H9 (cell line): Measurements from ENCODE around the gene KRT8. TPM values are rescaled to one million over a fixed set of nuclear protein-coding genes. Genes with fewer than 3 reads are reported as not detected.

Experiments used
- DNase-seq: peaks from one replicate; pipeline ENCODE4 v3.0.0-alpha.2; 2017
- H2AFZ ChIP-seq: one replicate; pipeline ENCODE4 v1.6.1; 2013; ENCODE audit warnings: mild to moderate bottlenecking, low read length, control low read depth, moderate library complexity
- H2AK5ac ChIP-seq: 2 replicates; pipeline ENCODE4 v1.6.1; 2013; ENCODE audit warnings: low read length, control low read depth, mixed read lengths; ENCODE audit not compliant: insufficient read length
- H2BK120ac ChIP-seq: one replicate; pipeline ENCODE4 v1.6.1; 2013; ENCODE audit warnings: low read depth, mild to moderate bottlenecking, low read length, control low read depth, inconsistent platforms; ENCODE audit not compliant: poor library complexity, severe bottlenecking
- H2BK12ac ChIP-seq: 2 replicates; pipeline ENCODE4 v1.6.1; 2013; ENCODE audit warnings: low read length, control low read depth, mixed read lengths, low read depth; ENCODE audit not compliant: insufficient read length
- H2BK15ac ChIP-seq: 2 replicates; pipeline ENCODE4 v1.6.1; 2013; ENCODE audit warnings: low read depth, low read length, control low read depth
- H2BK20ac ChIP-seq: one replicate; pipeline ENCODE4 v1.6.1; 2013; ENCODE audit warnings: low read depth, mild to moderate bottlenecking, low read length, control low read depth, inconsistent platforms; ENCODE audit not compliant: poor library complexity, severe bottlenecking
- H2BK5ac ChIP-seq: 2 replicates; pipeline ENCODE4 v1.6.1; 2013; ENCODE audit warnings: low read length, control low read depth, mixed read lengths; ENCODE audit not compliant: insufficient read length
- H3K14ac ChIP-seq: 2 replicates; pipeline ENCODE4 v1.6.1; 2013; ENCODE audit warnings: low read length, control low read depth; ENCODE audit not compliant: insufficient read depth
- H3K18ac ChIP-seq: 2 replicates; pipeline ENCODE4 v1.6.1; 2013; ENCODE audit warnings: low read depth, mild to moderate bottlenecking, mixed read lengths, low read length, control low read depth; ENCODE audit not compliant: insufficient read length
- H3K23ac ChIP-seq: 2 replicates; pipeline ENCODE4 v1.6.1; 2013; ENCODE audit warnings: low read length, control low read depth, mixed read lengths, low read depth; ENCODE audit not compliant: insufficient read length
- H3K23me2 ChIP-seq: 2 replicates; pipeline ENCODE4 v1.6.1; 2013; ENCODE audit warnings: low read depth, mild to moderate bottlenecking, mixed read lengths, low read length, control low read depth; ENCODE audit not compliant: insufficient read length, poor library complexity, severe bottlenecking
- H3K27ac ChIP-seq: 2 replicates; pipeline ENCODE4 v1.5.1; 2013; ENCODE audit warnings: low read length, control low read depth, mixed read lengths, low read depth; ENCODE audit not compliant: insufficient read length
- H3K27me3 ChIP-seq: 2 replicates; pipeline ENCODE4 v1.6.1; 2013; ENCODE audit warnings: low read length, control low read depth, inconsistent platforms; ENCODE audit not compliant: insufficient read depth
- H3K4ac ChIP-seq: 2 replicates; pipeline ENCODE4 v1.6.1; 2013; ENCODE audit warnings: low read depth, mild to moderate bottlenecking, control low read depth, inconsistent platforms, low read length, moderate library complexity
- H3K4me1 ChIP-seq: 2 replicates; pipeline ENCODE4 v1.6.1; 2013; ENCODE audit warnings: low read length, control low read depth, inconsistent platforms; ENCODE audit not compliant: insufficient read depth
- H3K4me2 ChIP-seq: 2 replicates; pipeline ENCODE4 v1.6.1; 2013; ENCODE audit warnings: low read length, control low read depth, mixed read lengths; ENCODE audit not compliant: insufficient read length, insufficient read depth
- H3K56ac ChIP-seq: 2 replicates; pipeline ENCODE4 v1.6.1; 2013; ENCODE audit warnings: low read depth, mild to moderate bottlenecking, mixed read lengths, low read length, control low read depth; ENCODE audit not compliant: insufficient read length
- H3K79me1 ChIP-seq: 2 replicates; pipeline ENCODE4 v1.6.1; 2013; ENCODE audit warnings: low read depth, mild to moderate bottlenecking, moderate library complexity, low read length, control low read depth, inconsistent platforms; ENCODE audit not compliant: insufficient read depth, poor library complexity, severe bottlenecking
- H3K79me2 ChIP-seq: 2 replicates; pipeline ENCODE4 v1.6.1; 2013; ENCODE audit warnings: low read length, control low read depth, inconsistent platforms; ENCODE audit not compliant: insufficient read depth
- H3K9ac ChIP-seq: 2 replicates; pipeline ENCODE4 v1.6.1; 2013; ENCODE audit warnings: low read length, control low read depth, mixed read lengths; ENCODE audit not compliant: insufficient read length; ENCODE audit errors: extremely low read depth
- H3K9me3 ChIP-seq: one replicate; pipeline ENCODE4 v1.6.1; 2013; ENCODE audit warnings: low read depth, low read length, inconsistent platforms; ENCODE audit not compliant: control insufficient read depth
- H3T11ph ChIP-seq: one replicate; pipeline ENCODE4 v1.6.1; 2013; ENCODE audit warnings: mild to moderate bottlenecking, low read length, control low read depth, inconsistent platforms
- H4K20me1 ChIP-seq: one replicate; pipeline ENCODE4 v1.6.1; 2013; ENCODE audit not compliant: control insufficient read depth, insufficient read length, insufficient read depth
- H4K5ac ChIP-seq: 2 replicates; pipeline ENCODE4 v1.6.1; 2013; ENCODE audit warnings: low read depth, mild to moderate bottlenecking, mixed read lengths, low read length, control low read depth; ENCODE audit not compliant: insufficient read length
- H4K8ac ChIP-seq: replicated peaks from 2 replicates; pipeline ENCODE4 v1.6.1; 2013; ENCODE audit warnings: low read length, control low read depth, mixed read lengths, low read depth; ENCODE audit not compliant: insufficient read length
- H4K91ac ChIP-seq: 2 replicates; pipeline ENCODE4 v1.6.1; 2013; ENCODE audit warnings: low read depth, mild to moderate bottlenecking, moderate library complexity, mixed read lengths, low read length, control low read depth; ENCODE audit not compliant: insufficient read length
- H3K27ac Mint-ChIP-seq, 3 experiments: 2 replicates in 2 of 3; 3 replicates in 1 of 3; pipeline ENCODE4 v1.8.0; 2020 to 2021; ENCODE audit warnings: mixed read lengths in 3 of 3, mild to moderate bottlenecking in 1 of 3, moderate library complexity in 1 of 3
- H3K27me3 Mint-ChIP-seq: 2 replicates; pipeline ENCODE4 v1.8.0; 2021; ENCODE audit warnings: low read depth, mild to moderate bottlenecking, moderate library complexity, mixed read lengths
- H3K36me3 Mint-ChIP-seq, 3 experiments: 2 replicates in 2 of 3; 3 replicates in 1 of 3; pipeline ENCODE4 v1.8.0; 2020 to 2021; ENCODE audit warnings: low read depth in 3 of 3, mixed read lengths in 3 of 3; ENCODE audit not compliant: insufficient read depth in 1 of 3
- H3K4me1 Mint-ChIP-seq, 2 experiments: 2 replicates each; pipeline ENCODE4 v1.8.0; 2020; ENCODE audit warnings: mixed read lengths in 2 of 2
- H3K4me3 Mint-ChIP-seq, 2 experiments: 2 replicates in 1 of 2; 3 replicates in 1 of 2; pipeline ENCODE4 v1.8.0; 2020 to 2021; ENCODE audit warnings: mild to moderate bottlenecking in 2 of 2, mixed read lengths in 2 of 2, moderate library complexity in 1 of 2
- H3K9me3 Mint-ChIP-seq, 2 experiments: 2 replicates in 1 of 2; 3 replicates in 1 of 2; pipeline ENCODE4 v1.8.0; 2020; ENCODE audit warnings: mild to moderate bottlenecking in 2 of 2, mixed read lengths in 2 of 2, moderate library complexity in 1 of 2
- CTCF ChIP-seq: fragments of 200-600 bp; sonication (generic); conservative IDR thresholded peaks from 3 replicates; pipeline ENCODE4 v1.8.0; 2021; ENCODE audit warnings: antibody characterized with exemption, mild to moderate bottlenecking
- WGBS: extraction: QIAGEN DNeasy Blood & Tissue Kit; methylation state at CpG from one replicate; pipeline ENCODE4 v1.1.7; 2013; ENCODE audit warnings: missing lambda C conversion rate, low lambda C conversion rate, mixed read lengths; ENCODE audit not compliant: insufficient read length; ENCODE audit errors: extremely low coverage; 5-methylcytosine and 5-hydroxymethylcytosine counted together
- total RNA-seq: library from RNA; stranded (reverse); gene quantifications from 2 replicates; pipeline ENCODE4 v1.2.1, GENCODE V29; 2021

KRT8 gene
- total RNA-seq, 1 experiment from 2014 or later: 244 TPM

DNA sequence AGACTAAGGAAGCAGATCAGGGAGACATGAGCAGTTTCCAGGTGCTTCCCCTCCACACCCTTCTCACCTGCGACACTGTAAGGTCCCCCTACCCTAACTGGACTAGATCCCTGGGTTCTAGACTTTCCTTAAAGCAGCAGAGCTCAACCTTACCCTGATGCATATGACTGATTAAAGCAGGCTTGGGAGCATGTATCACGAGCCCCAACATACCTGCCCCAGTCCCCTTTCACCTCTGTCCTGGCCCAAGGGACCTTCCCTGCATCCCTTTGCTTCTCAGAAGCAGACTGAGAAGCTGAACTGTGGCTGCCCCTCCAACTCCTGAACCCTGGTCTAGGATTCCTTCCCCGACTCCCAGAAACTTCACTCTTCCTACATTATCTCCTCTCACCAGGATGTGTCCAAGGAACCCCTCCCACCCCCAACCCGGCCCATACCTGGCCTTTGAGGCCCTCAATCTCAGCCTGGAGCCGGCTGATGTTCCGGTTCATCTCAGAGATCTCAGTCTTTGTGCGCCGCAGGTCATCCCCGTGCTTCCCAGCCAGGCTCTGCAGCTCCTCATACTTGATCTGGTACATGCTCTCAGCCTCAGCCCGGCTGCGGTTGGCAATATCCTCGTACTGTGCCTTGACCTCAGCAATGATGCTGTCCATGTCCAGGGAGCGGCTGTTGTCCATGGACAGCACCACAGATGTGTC lies 5.4 kb downstream of the KRT8 start:
- Histone ChIP-seq H3K27ac (no peak overlapping the region), H3K27me3 (no peaks in the 10 kb centered on the region), H3K14ac (no peak overlapping the region), H4K20me1 (no peaks in the 10 kb centered on the region), H3T11ph (no peak overlapping the region), H2BK20ac (no peak overlapping the region), H2AFZ (no peak overlapping the region), H2AK5ac (no peak overlapping the region), H3K9me3 (no peaks in the 10 kb centered on the region), H3K56ac (no peak overlapping the region), H3K18ac (no peak overlapping the region), H3K79me2 (no peaks in the 10 kb centered on the region; the same call in 1 of the 2 replicates), H4K91ac (no peak overlapping the region), H2BK12ac (no peak overlapping the region), H4K5ac (no peak overlapping the region), H3K79me1 (no peaks in the 10 kb centered on the region), H3K23me2 (peaks cover 3% of the 10 kb centered on the region), H4K8ac (no peak overlapping the region), H3K4ac (no peak overlapping the region), H3K4me1 (no peaks in the 10 kb centered on the region), H2BK5ac (no peak overlapping the region), H3K9ac (no peak overlapping the region), H3K4me2 (no peak overlapping the region), H3K23ac (no peak overlapping the region), H2BK15ac (no peak overlapping the region), H2BK120ac (no peak overlapping the region)
- Mint-ChIP-seq H3K36me3 (peaks cover 35 to 53% (median 53%) of the 10 kb centered on the region in 3 experiments), H3K4me3 (0 out of 5 replicates have a peak overlapping the region, but pooled peaks of 1 of the 2 experiments have one; percentile 14), H3K27ac (peak overlapping the region in 1 of 3 experiments; percentile 65; a peak in 1 of 7 replicates), H3K9me3 (no peaks in the 10 kb centered on the region; a peak in 1 of 5 replicates), H3K4me1 (peaks cover 3 to 8% of the 10 kb centered on the region in 2 experiments), H3K27me3 (no peaks in the 10 kb centered on the region)
- DNase-seq: no peak
- TF ChIP-seq CTCF: no peak
- WGBS: no CpG with 5 or more reads among the region's 13 CpGs
